H9 (cell line): Measurements from ENCODE around the gene CELF5. TPM values are rescaled to one million over a fixed set of nuclear protein-coding genes. Genes with fewer than 3 reads are reported as not detected.

Source experiments
- DNase-seq: peaks from one replicate; pipeline ENCODE4 v3.0.0-alpha.2; 2017
- H2AFZ ChIP-seq: one replicate; pipeline ENCODE4 v1.6.1; 2013; ENCODE audit warnings: mild to moderate bottlenecking, low read length, control low read depth, moderate library complexity
- H2AK5ac ChIP-seq: 2 replicates; pipeline ENCODE4 v1.6.1; 2013; ENCODE audit warnings: low read length, control low read depth, mixed read lengths; ENCODE audit not compliant: insufficient read length
- H2BK120ac ChIP-seq: one replicate; pipeline ENCODE4 v1.6.1; 2013; ENCODE audit warnings: low read depth, mild to moderate bottlenecking, low read length, control low read depth, inconsistent platforms; ENCODE audit not compliant: poor library complexity, severe bottlenecking
- H2BK12ac ChIP-seq: 2 replicates; pipeline ENCODE4 v1.6.1; 2013; ENCODE audit warnings: low read length, control low read depth, mixed read lengths, low read depth; ENCODE audit not compliant: insufficient read length
- H2BK15ac ChIP-seq: 2 replicates; pipeline ENCODE4 v1.6.1; 2013; ENCODE audit warnings: low read depth, low read length, control low read depth
- H2BK20ac ChIP-seq: one replicate; pipeline ENCODE4 v1.6.1; 2013; ENCODE audit warnings: low read depth, mild to moderate bottlenecking, low read length, control low read depth, inconsistent platforms; ENCODE audit not compliant: poor library complexity, severe bottlenecking
- H2BK5ac ChIP-seq: 2 replicates; pipeline ENCODE4 v1.6.1; 2013; ENCODE audit warnings: low read length, control low read depth, mixed read lengths; ENCODE audit not compliant: insufficient read length
- H3K14ac ChIP-seq: 2 replicates; pipeline ENCODE4 v1.6.1; 2013; ENCODE audit warnings: low read length, control low read depth; ENCODE audit not compliant: insufficient read depth
- H3K18ac ChIP-seq: 2 replicates; pipeline ENCODE4 v1.6.1; 2013; ENCODE audit warnings: low read depth, mild to moderate bottlenecking, mixed read lengths, low read length, control low read depth; ENCODE audit not compliant: insufficient read length
- H3K23ac ChIP-seq: 2 replicates; pipeline ENCODE4 v1.6.1; 2013; ENCODE audit warnings: low read length, control low read depth, mixed read lengths, low read depth; ENCODE audit not compliant: insufficient read length
- H3K23me2 ChIP-seq: 2 replicates; pipeline ENCODE4 v1.6.1; 2013; ENCODE audit warnings: low read depth, mild to moderate bottlenecking, mixed read lengths, low read length, control low read depth; ENCODE audit not compliant: insufficient read length, poor library complexity, severe bottlenecking
- H3K27ac ChIP-seq: 2 replicates; pipeline ENCODE4 v1.5.1; 2013; ENCODE audit warnings: low read length, control low read depth, mixed read lengths, low read depth; ENCODE audit not compliant: insufficient read length
- H3K27me3 ChIP-seq: 2 replicates; pipeline ENCODE4 v1.6.1; 2013; ENCODE audit warnings: low read length, control low read depth, inconsistent platforms; ENCODE audit not compliant: insufficient read depth
- H3K4ac ChIP-seq: 2 replicates; pipeline ENCODE4 v1.6.1; 2013; ENCODE audit warnings: low read depth, mild to moderate bottlenecking, control low read depth, inconsistent platforms, low read length, moderate library complexity
- H3K4me1 ChIP-seq: 2 replicates; pipeline ENCODE4 v1.6.1; 2013; ENCODE audit warnings: low read length, control low read depth, inconsistent platforms; ENCODE audit not compliant: insufficient read depth
- H3K4me2 ChIP-seq: 2 replicates; pipeline ENCODE4 v1.6.1; 2013; ENCODE audit warnings: low read length, control low read depth, mixed read lengths; ENCODE audit not compliant: insufficient read length, insufficient read depth
- H3K56ac ChIP-seq: 2 replicates; pipeline ENCODE4 v1.6.1; 2013; ENCODE audit warnings: low read depth, mild to moderate bottlenecking, mixed read lengths, low read length, control low read depth; ENCODE audit not compliant: insufficient read length
- H3K79me1 ChIP-seq: 2 replicates; pipeline ENCODE4 v1.6.1; 2013; ENCODE audit warnings: low read depth, mild to moderate bottlenecking, moderate library complexity, low read length, control low read depth, inconsistent platforms; ENCODE audit not compliant: insufficient read depth, poor library complexity, severe bottlenecking
- H3K79me2 ChIP-seq: 2 replicates; pipeline ENCODE4 v1.6.1; 2013; ENCODE audit warnings: low read length, control low read depth, inconsistent platforms; ENCODE audit not compliant: insufficient read depth
- H3K9ac ChIP-seq: 2 replicates; pipeline ENCODE4 v1.6.1; 2013; ENCODE audit warnings: low read length, control low read depth, mixed read lengths; ENCODE audit not compliant: insufficient read length; ENCODE audit errors: extremely low read depth
- H3K9me3 ChIP-seq: one replicate; pipeline ENCODE4 v1.6.1; 2013; ENCODE audit warnings: low read depth, low read length, inconsistent platforms; ENCODE audit not compliant: control insufficient read depth
- H3T11ph ChIP-seq: one replicate; pipeline ENCODE4 v1.6.1; 2013; ENCODE audit warnings: mild to moderate bottlenecking, low read length, control low read depth, inconsistent platforms
- H4K20me1 ChIP-seq: one replicate; pipeline ENCODE4 v1.6.1; 2013; ENCODE audit not compliant: control insufficient read depth, insufficient read length, insufficient read depth
- H4K5ac ChIP-seq: 2 replicates; pipeline ENCODE4 v1.6.1; 2013; ENCODE audit warnings: low read depth, mild to moderate bottlenecking, mixed read lengths, low read length, control low read depth; ENCODE audit not compliant: insufficient read length
- H4K8ac ChIP-seq: replicated peaks from 2 replicates; pipeline ENCODE4 v1.6.1; 2013; ENCODE audit warnings: low read length, control low read depth, mixed read lengths, low read depth; ENCODE audit not compliant: insufficient read length
- H4K91ac ChIP-seq: 2 replicates; pipeline ENCODE4 v1.6.1; 2013; ENCODE audit warnings: low read depth, mild to moderate bottlenecking, moderate library complexity, mixed read lengths, low read length, control low read depth; ENCODE audit not compliant: insufficient read length
- H3K27ac Mint-ChIP-seq, 3 experiments: 2 replicates in 2 of 3; 3 replicates in 1 of 3; pipeline ENCODE4 v1.8.0; 2020 to 2021; ENCODE audit warnings: mixed read lengths in 3 of 3, mild to moderate bottlenecking in 1 of 3, moderate library complexity in 1 of 3
- H3K27me3 Mint-ChIP-seq: 2 replicates; pipeline ENCODE4 v1.8.0; 2021; ENCODE audit warnings: low read depth, mild to moderate bottlenecking, moderate library complexity, mixed read lengths
- H3K36me3 Mint-ChIP-seq, 3 experiments: 2 replicates in 2 of 3; 3 replicates in 1 of 3; pipeline ENCODE4 v1.8.0; 2020 to 2021; ENCODE audit warnings: low read depth in 3 of 3, mixed read lengths in 3 of 3; ENCODE audit not compliant: insufficient read depth in 1 of 3
- H3K4me1 Mint-ChIP-seq, 2 experiments: 2 replicates each; pipeline ENCODE4 v1.8.0; 2020; ENCODE audit warnings: mixed read lengths in 2 of 2
- H3K4me3 Mint-ChIP-seq, 2 experiments: 2 replicates in 1 of 2; 3 replicates in 1 of 2; pipeline ENCODE4 v1.8.0; 2020 to 2021; ENCODE audit warnings: mild to moderate bottlenecking in 2 of 2, mixed read lengths in 2 of 2, moderate library complexity in 1 of 2
- H3K9me3 Mint-ChIP-seq, 2 experiments: 2 replicates in 1 of 2; 3 replicates in 1 of 2; pipeline ENCODE4 v1.8.0; 2020; ENCODE audit warnings: mild to moderate bottlenecking in 2 of 2, mixed read lengths in 2 of 2, moderate library complexity in 1 of 2
- WGBS: extraction: QIAGEN DNeasy Blood & Tissue Kit; methylation state at CpG from one replicate; pipeline ENCODE4 v1.1.7; 2013; ENCODE audit warnings: missing lambda C conversion rate, low lambda C conversion rate, mixed read lengths; ENCODE audit not compliant: insufficient read length; ENCODE audit errors: extremely low coverage; 5-methylcytosine and 5-hydroxymethylcytosine counted together
- total RNA-seq: library from RNA; stranded (reverse); gene quantifications from 2 replicates; pipeline ENCODE4 v1.2.1, GENCODE V29; 2021
- TF ChIP-seq, protein P1 (sequence below): fragments of 200-600 bp; sonication (generic); conservative IDR thresholded peaks from 3 replicates; pipeline ENCODE4 v1.8.0; 2021; ENCODE audit warnings: antibody characterized with exemption, mild to moderate bottlenecking

Gene CELF5
- total RNA-seq, 1 experiment from 2014 or later: 4.8 TPM

DNA sequence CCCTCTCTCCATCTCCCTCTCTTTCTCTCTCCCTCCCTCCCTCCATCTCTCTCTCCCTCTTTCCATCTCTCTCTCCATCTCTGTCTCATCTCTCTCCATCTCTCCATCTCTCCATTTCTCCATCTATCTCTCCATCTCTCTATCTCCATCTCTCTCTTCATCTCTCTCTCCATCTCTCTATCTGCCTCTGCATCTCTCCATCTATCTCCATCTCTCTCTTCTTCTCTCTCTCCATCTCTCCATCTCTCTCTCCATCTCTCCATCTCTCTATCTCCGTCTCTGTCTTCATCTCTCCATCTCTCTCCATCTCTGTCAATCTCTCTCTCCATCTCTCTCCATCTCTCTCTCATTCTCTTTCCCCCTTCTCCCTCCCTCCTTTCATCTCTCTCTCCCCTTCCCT is 85.8 kb downstream of the CELF5 start:
- Histone ChIP-seq H2AK5ac (no peak overlapping the region), H4K91ac (no peak overlapping the region), H3K27me3 (no peaks in the 10 kb centered on the region; the same call in 1 of the 2 replicates), H4K20me1 (no peaks in the 10 kb centered on the region), H2AFZ (no peak overlapping the region), H2BK5ac (no peak overlapping the region), H2BK20ac (no peak overlapping the region), H3K23ac (no peak overlapping the region), H3K27ac (no peak overlapping the region), H2BK120ac (no peak overlapping the region), H3K4me2 (no peak overlapping the region), H4K8ac (no peak overlapping the region), H3K9me3 (no peaks in the 10 kb centered on the region), H3T11ph (no peak overlapping the region), H3K79me2 (no peaks in the 10 kb centered on the region), H2BK15ac (no peak overlapping the region), H3K9ac (no peak overlapping the region), H3K18ac (no peak overlapping the region), H2BK12ac (no peak overlapping the region), H3K14ac (no peak overlapping the region), H4K5ac (no peak overlapping the region), H3K23me2 (no peaks in the 10 kb centered on the region), H3K4ac (no peak overlapping the region), H3K56ac (no peak overlapping the region), H3K4me1 (no peaks in the 10 kb centered on the region), H3K79me1 (no peaks in the 10 kb centered on the region)
- Mint-ChIP-seq H3K36me3 (no peaks in the 10 kb centered on the region), H3K4me1 (peaks cover 2 to 9% of the 10 kb centered on the region in 2 experiments; a peak in 2 of 4 replicates), H3K27me3 (peaks cover 52% of the 10 kb centered on the region), H3K27ac (no peak overlapping the region), H3K4me3 (no peak overlapping the region; a peak in 2 of 5 replicates), H3K9me3 (peaks cover 0 to 4% of the 10 kb centered on the region in 2 experiments; a peak in 2 of 5 replicates)
- TF ChIP-seq, protein P1, sequence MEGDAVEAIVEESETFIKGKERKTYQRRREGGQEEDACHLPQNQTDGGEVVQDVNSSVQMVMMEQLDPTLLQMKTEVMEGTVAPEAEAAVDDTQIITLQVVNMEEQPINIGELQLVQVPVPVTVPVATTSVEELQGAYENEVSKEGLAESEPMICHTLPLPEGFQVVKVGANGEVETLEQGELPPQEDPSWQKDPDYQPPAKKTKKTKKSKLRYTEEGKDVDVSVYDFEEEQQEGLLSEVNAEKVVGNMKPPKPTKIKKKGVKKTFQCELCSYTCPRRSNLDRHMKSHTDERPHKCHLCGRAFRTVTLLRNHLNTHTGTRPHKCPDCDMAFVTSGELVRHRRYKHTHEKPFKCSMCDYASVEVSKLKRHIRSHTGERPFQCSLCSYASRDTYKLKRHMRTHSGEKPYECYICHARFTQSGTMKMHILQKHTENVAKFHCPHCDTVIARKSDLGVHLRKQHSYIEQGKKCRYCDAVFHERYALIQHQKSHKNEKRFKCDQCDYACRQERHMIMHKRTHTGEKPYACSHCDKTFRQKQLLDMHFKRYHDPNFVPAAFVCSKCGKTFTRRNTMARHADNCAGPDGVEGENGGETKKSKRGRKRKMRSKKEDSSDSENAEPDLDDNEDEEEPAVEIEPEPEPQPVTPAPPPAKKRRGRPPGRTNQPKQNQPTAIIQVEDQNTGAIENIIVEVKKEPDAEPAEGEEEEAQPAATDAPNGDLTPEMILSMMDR: no peak
- 100% methylated on average over 1 of the region's 1 CpG for WGBS
- DNase-seq: no peak
